GM19240 (cell line): ENCODE data around the gene AJAP1.

Experiments
- DNase-seq: peaks from one replicate; pipeline ENCODE4 v3.0.0; 2011; ENCODE audit warnings: low spot score; ENCODE audit not compliant: insufficient read length

Gene AJAP1

DNA sequence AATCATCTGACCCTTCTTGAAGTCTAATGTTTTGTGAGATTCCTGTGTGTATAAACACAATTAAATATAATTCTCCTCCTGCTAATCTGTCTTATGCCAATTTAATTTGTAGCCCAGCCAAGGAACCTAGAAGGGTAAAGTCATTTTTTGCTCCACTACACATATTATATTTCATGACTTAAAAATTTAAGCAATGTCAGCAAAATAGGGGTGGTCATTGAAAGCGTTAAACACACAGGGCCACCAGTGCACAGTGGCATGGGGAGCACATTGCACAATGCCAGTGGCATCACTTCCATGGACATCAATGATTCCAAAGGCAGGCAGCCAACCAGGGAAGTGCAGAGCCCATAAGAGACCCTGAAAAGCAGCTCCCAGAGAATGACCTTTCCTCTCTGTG lies 166.1 kb downstream of the AJAP1 start:
- DNase-seq: no peak

DNA sequence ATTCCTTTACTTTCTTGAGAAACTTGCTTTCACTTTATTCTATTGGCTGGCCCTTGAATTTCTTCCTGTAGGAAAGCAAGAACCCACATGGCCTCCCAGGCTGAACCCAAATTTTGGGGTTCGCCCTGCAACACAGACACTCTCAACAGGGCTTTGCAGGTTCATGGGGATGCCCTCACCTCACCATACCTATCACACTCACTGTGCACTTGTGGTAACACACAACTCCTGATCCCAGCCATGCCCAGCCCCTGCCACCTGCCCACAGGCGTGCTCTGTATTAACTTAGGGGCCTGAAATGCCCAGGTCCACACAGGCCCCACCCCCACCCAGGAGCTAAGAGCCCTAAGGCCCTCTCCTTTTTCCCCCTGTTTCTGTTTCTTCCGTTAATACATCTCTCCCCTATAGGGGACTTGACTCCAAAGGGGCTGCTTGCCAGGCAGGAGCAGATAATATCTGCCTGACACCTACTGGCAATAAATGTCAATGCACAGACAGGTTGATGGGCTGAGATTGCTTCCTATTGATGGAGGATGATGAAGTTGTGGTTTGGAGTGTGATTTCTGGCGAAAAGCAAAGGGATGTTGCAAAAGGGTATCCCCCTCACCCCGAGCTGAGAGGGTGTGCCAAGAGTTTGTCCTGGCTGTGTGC lies 171.5 kb downstream of the AJAP1 start:
- peak; percentile 12 for DNase-seq

DNA sequence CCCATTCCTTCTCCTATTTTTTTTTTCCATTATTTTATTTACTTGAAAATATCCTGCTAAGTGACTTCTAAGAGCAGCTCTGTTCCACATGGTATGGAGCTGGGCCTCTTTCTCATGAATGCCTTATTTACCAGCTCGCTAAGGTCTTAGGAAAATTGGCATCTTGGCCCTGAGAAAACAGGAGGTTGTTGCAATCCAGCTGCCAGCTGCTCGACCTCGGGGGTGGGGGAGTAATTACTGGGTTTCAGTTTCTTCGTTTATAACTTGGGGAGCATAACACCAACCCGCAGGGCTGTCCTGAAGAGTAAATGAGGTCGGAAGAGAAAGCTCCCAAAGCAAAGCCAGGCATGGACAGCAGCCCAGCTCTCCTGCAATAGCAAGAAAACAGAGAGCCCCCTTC lies 176.3 kb downstream of the AJAP1 start:
- no peak for DNase-seq

DNA sequence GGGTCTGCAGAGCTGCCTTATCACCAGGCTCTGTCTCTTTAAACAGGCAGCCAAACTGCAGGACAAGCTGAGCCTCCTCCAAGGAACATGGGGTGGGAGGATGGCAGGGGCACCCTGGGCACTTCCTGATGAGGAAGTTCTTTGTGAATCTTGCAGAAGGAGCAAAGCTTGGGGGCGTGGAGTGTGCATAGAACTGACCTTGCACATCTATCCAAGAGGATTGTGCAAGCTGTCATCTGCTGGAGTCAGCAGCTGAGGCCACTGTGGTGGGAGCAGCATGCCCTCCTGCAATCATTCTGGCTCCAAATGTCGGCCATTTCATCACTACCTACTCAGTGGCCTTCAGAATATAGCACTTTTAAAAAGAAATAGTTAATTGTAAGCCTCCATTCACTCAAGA lies 182.2 kb downstream of the AJAP1 start:
- no peak for DNase-seq

DNA sequence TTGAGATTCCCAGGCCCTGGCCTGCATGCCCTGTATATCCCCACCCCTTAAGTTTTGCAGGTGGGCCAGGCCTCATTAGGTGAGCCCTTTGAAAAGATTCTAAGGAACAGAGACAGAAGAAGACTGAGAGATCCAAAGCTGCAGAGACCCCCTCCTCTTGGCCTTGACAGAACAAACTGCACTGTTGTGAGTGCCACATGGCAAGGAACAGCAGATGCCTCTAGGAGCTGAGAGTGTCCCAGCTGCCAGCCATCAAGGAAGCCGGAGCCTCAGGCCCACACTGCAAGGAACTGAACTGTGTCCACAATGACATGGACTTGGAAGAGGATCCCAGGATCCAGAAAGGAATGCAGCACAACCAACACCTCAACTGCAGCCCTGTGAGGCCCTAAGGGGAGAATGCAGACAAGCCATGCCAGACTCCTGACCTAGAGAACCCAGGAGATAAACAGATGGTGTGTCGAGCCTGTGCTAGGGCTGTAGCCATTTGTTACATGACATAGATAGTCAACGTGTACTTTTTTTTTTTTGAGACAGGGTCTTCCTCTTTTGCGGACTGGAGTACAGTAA lies 182.7 kb downstream of the AJAP1 start:
- DNase-seq: no peak

DNA sequence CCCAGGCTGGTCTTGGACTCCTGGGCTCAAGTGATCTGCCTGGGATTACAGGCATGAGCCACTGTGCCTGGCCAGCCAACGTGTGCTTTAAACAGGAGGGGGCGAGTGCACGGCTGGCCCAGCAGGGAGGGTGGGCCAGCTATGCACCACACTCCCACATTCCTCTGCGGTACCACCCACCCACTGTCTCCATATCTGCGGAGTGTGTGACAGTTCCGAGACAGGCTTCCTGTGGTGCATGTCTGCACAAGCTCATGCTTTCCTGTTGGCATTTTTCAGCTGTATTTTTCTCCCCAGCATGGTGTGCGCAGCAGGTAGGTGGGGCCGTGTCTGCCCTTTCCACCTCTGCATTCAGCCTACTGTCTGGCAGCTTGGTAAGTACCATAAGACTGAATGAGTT lies 183.3 kb downstream of the AJAP1 start:
- no peak for DNase-seq

DNA sequence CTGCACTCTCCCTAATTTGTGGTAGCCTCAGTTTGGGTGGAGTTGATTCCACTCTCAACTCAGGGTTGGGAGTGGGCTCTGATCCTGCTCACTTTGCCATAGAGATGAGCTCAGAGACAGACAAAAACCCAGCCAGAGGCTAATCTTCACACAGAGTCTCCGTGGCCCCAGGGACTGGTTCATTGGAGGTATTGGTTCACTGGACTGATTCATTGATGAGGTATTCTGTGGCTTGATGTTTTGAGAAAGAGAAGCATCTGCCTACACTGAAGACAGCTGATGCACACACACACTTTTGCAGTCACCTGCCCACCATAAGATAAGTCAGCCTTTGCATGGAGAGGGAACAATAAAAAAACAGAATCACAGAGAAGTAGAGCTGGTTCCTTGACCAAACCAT lies 183.8 kb downstream of the AJAP1 start:
- DNase-seq: no peak
